Esophagus squamous epithelium (tissue), 5 donors: ENCODE results near the gene ZNF407. TPM values are rescaled to one million over a fixed set of nuclear protein-coding genes. Genes with fewer than 3 reads are reported as not detected.

Experiments
- DNase-seq: peaks from one replicate; lab custom pipeline; 2025; lab: John Stamatoyannopoulos, UW
- H3K27ac ChIP-seq, 4 donors: fragments of 200-600 bp; sonication (generic); one replicate each; pipeline ENCODE4 v1.5.1; 2016 to 2019; ENCODE audit warnings: mild to moderate bottlenecking in 1 of 4
- H3K27me3 ChIP-seq, 4 donors: fragments of 200-600 bp; sonication (generic); 1 replicate in 3 of 4; 2 replicates in 1 of 4; pipeline versions ENCODE4 v1.5.1 to v1.6.0; 2017 to 2021; ENCODE audit warnings: antibody characterized with exemption in 1 of 4
- H3K36me3 ChIP-seq, 3 donors: fragments of 200-600 bp; sonication (generic); one replicate each; pipeline ENCODE4 v1.5.1; 2016 to 2019
- H3K4me1 ChIP-seq, 3 donors: fragments of 200-600 bp; sonication (generic); one replicate each; pipeline ENCODE4 v1.5.1; 2017 to 2019
- H3K4me3 ChIP-seq, 4 donors: fragments of 200-600 bp; sonication (generic); 1 replicate in 3 of 4; 2 replicates in 1 of 4; pipeline ENCODE4 v1.5.1; 2016 to 2019; ENCODE audit warnings: mild to moderate bottlenecking in 2 of 4, moderate library complexity in 1 of 4
- H3K9me3 ChIP-seq, 3 donors: fragments of 200-600 bp; sonication (generic); one replicate each; pipeline ENCODE4 v1.5.1; 2016 to 2019
- CTCF ChIP-seq, 6 experiments: fragments of 450-650 bp in 4 of 6; fragments of 200-600 bp in 2 of 6; sonication (generic) in 2 of 6; IDR thresholded peaks; one replicate each; pipeline ENCODE4 v1.5.1; 2016 to 2019; ENCODE audit warnings: antibody characterized with exemption in 6 of 6, mild to moderate bottlenecking in 4 of 6, moderate library complexity in 4 of 6
- POLR2A ChIP-seq, 4 donors: fragments of 450-650 bp; IDR thresholded peaks; one replicate each; pipeline ENCODE4 v1.6.1; 2017; ENCODE audit warnings: antibody characterized with exemption in 4 of 4, mild to moderate bottlenecking in 4 of 4, moderate library complexity in 3 of 4
- WGBS, 2 donors: methylation state at CpG; one replicate each; pipeline ENCODE4 v1.1.5; 2018; 5-methylcytosine and 5-hydroxymethylcytosine counted together
- intact Hi-C: fragments of 100-400 bp; cut with DNase I; formaldehyde crosslinking; loops from one replicate; pipeline ENCODE4 v1.15.0; 2022
- total RNA-seq, 4 donors: library from RNA; depleted of rRNA; stranded (reverse); fragments of >200 nt; gene quantifications; one replicate each; pipeline ENCODE4 v1.1.0, GENCODE V29; 2016
- donor health status: DM: yes; HTN: yes; CAD: no.

The ZNF407 gene
- total RNA-seq, 4 donors from 2014 or later = 6.4 to 21.2 (median 13.1) TPM

DNA sequence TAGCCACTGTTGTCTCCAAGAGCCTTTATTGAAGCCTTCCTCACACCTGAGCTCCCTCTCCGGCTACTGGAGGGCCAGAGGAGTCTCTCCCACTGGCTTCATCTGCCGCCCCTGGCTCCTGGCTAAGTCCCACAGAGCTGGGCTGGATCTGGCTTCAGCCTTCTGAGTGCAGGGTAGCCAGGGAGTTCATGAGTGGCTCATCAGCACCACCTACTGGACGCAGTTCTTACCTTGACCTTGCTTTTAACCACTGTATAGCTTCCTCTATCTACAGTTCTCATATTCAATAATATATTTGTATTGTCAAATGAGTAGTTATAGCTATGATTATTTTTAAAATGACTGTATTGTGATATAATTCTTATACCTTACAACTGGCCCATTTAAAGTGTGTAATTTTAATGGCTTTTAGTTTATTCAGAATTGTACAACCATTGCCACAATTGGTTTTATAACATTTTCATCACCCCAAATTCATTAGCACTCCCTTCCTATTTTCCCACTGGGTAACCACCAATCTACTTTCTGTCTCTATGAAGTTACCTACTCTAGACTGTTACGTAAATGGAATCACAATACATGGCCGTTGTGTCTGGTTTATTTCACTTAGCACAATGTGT is 45.6 kb upstream of the ZNF407 start:
- Histone ChIP-seq H3K36me3 (no peaks in the 10 kb centered on the region), H3K27ac (no peak overlapping the region), H3K27me3 (peaks cover 0 to 13% (median 0%) of the 10 kb centered on the region in 4 donors), H3K4me1 (peaks cover 0 to 2% (median 0%) of the 10 kb centered on the region in 3 donors), H3K4me3 (no peak overlapping the region), H3K9me3 (peaks cover 0 to 11% (median 8%) of the 10 kb centered on the region in 3 donors)
- intact Hi-C loops = loop anchor here (5.0 kb wide), 2 partner anchors 200 to 350 kb away; no protein-coding TSS in a partner anchor
- peak; percentile 6 for DNase-seq
- 24 to 26% methylated on average over 5 of the region's 5 CpGs for WGBS, 2 donors
- TF ChIP-seq POLR2A (IDR thresholded peaks at IDR 0.05) (no peak), CTCF (IDR thresholded peaks at IDR 0.05) (peak; percentile 70 to 79 (median 75))

GRCh38 chr18:74556126-74556525 is 41.5 kb upstream of the ZNF407 start:
- WGBS, 2 donors = 74 to 83% methylated on average over 9 to 11 of the region's 11 CpGs
- intact Hi-C loops = no loop called here
- no peak overlapping the region for H3K27ac ChIP-seq
- H3K4me3 ChIP-seq = no peak overlapping the region
- TF ChIP-seq CTCF (IDR thresholded peaks at IDR 0.05) (no peak), POLR2A (IDR thresholded peaks at IDR 0.05) (no peak)
- H3K36me3 ChIP-seq = no peaks in the 10 kb centered on the region
- H3K9me3 ChIP-seq = no peaks in the 10 kb centered on the region
- DNase-seq = no peak
- peaks cover 0 to 19% (median 0%) of the 10 kb centered on the region in 4 donors for H3K27me3 ChIP-seq
- H3K4me1 ChIP-seq = no peaks in the 10 kb centered on the region

GRCh38 chr18:74558096-74558495 is 39.6 kb upstream of the ZNF407 start:
- TF ChIP-seq CTCF (IDR thresholded peaks at IDR 0.05) (no peak), POLR2A (IDR thresholded peaks at IDR 0.05) (no peak)
- WGBS, 2 donors = 71 to 87% methylated on average over 4 of the region's 4 CpGs
- H3K9me3 ChIP-seq = no peaks in the 10 kb centered on the region
- H3K36me3 ChIP-seq = no peaks in the 10 kb centered on the region
- H3K4me1 ChIP-seq = no peaks in the 10 kb centered on the region
- intact Hi-C loops = no loop called here
- no peak for DNase-seq
- no peak overlapping the region for H3K4me3 ChIP-seq
- peaks cover 0 to 19% (median 0%) of the 10 kb centered on the region in 4 donors for H3K27me3 ChIP-seq
- no peak overlapping the region for H3K27ac ChIP-seq

DNA sequence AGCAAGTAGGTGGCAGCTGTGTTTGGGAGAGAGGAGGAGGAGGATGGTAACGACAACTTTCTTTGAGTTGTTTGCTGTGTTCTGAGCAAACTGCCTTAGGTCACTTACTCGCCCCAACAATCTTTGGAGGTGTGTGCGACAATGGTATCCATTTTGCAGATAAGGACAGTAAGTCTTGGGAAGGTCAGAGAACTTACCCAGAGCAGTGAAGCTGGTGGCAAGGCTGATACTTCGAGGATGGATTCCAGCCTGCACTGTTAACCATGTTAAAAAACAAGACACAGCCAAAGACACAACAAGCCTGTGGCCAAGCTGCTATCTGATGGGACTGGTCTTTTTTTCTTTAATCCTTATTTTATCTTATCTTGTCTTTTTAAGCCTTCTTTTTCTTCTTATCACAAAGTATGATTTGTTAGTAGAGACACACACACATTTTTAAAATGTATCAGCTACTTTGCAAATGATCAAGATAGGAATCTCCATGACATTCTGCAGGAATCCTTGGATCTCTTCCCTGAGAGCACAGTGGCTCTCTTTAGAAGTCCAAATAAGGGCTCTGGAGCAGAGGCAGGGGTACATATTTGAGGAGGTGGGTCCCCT is 35.4 kb upstream of the ZNF407 start:
- peaks cover 0 to 9% (median 4%) of the 10 kb centered on the region in 3 donors for H3K9me3 ChIP-seq
- no peak for DNase-seq
- WGBS, 2 donors = 65% methylated on average over 4 of the region's 4 CpGs
- no peaks in the 10 kb centered on the region for H3K36me3 ChIP-seq
- no peak overlapping the region for H3K4me3 ChIP-seq
- no peaks in the 10 kb centered on the region for H3K4me1 ChIP-seq
- intact Hi-C loops = no loop called here
- no peak overlapping the region for H3K27ac ChIP-seq
- peaks cover 0 to 6% (median 0%) of the 10 kb centered on the region in 4 donors for H3K27me3 ChIP-seq
- TF ChIP-seq POLR2A (IDR thresholded peaks at IDR 0.05) = no peak
- no peak for TF ChIP-seq CTCF (IDR thresholded peaks at IDR 0.05)

GRCh38 chr18:74562775-74563174 is 34.9 kb upstream of the ZNF407 start:
- Histone ChIP-seq H3K4me1 (no peaks in the 10 kb centered on the region), H3K36me3 (no peaks in the 10 kb centered on the region), H3K27ac (no peak overlapping the region), H3K9me3 (peaks cover 0 to 9% (median 4%) of the 10 kb centered on the region in 3 donors), H3K4me3 (no peak overlapping the region), H3K27me3 (peaks cover 0 to 6% (median 0%) of the 10 kb centered on the region in 4 donors)
- TF ChIP-seq POLR2A (IDR thresholded peaks at IDR 0.05) (no peak), CTCF (IDR thresholded peaks at IDR 0.05) (no peak)
- no peak for DNase-seq
- intact Hi-C loops = no loop called here
- WGBS, 2 donors = 46 to 74% methylated on average over 2 to 3 of the region's 4 CpGs
